Measurements from ENCODE around the gene LDHD. TPM values are rescaled to one million over a fixed set of nuclear protein-coding genes. Genes with fewer than 3 reads are reported as not detected.

Gene LDHD
- total RNA-seq, 2 experiments from 2014 or later = not detected

DNA sequence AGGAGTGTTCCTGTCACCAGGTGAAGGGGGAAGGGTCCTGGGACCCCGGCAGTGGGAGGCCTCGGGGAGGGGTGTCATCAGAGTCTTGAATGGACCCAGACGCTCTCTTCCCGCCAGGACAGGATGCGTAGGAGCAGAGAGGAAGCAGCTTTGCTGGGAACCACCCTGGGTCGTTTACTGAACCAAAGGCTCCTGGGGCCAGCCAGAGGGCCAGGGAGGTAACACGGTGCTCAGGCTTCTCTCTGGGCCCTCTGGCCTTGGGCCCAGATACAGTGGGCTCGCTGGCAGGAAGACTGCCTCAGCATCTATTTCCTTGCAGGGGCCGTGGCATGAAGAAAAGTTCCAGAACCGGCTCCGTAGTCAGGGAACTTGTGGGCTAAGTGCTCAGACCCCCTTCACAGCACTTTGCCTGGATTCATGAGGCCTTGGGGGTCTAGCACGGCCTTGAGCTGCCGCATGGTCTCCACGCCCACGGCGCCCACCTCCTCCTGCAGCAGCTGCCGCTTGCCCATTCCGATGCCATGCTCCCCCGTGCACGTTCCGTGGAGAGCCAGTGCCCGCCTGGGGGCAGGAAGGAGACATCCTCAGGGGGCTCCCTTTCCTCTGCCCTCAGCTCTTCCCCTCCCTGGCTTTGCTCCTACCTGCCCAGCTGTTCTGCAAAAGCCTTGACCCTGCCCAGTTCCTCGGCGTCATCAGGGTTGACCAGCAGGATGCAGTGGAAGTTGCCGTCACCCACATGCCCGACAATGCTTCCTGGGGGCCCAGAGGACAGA lies 4.4 kb downstream of the LDHD start:
- CTCF ChIA-PET = interaction anchor here (0.7 to 6.5 kb wide), 44 partner anchors 7 to 410 kb away, joined by 3 to 158 read pairs (median 6); partner anchors contain the start of genes WDR59, ZFP1 and ZNRF1
- Mint-ChIP-seq H3K27me3 (peaks cover 10% of the 10 kb centered on the region), H3K27ac (peak overlapping the region; percentile 63), H3K4me1 (ENCODE audit: low read depth) (peaks cover 51% of the 10 kb centered on the region), H3K36me3 (ENCODE audit: low read depth) (peaks cover 2% of the 10 kb centered on the region), H3K9me3 (no peaks in the 10 kb centered on the region), H3K4me3 (no peak overlapping the region)
- intact Hi-C loops (cut with micrococcal nuclease) = loop anchor here (2.0 to 10.0 kb wide), 2 partner anchors 113 to 297 kb away; partner anchors contain the start of gene ZNRF1
- TF ChIP-seq, protein P1, sequence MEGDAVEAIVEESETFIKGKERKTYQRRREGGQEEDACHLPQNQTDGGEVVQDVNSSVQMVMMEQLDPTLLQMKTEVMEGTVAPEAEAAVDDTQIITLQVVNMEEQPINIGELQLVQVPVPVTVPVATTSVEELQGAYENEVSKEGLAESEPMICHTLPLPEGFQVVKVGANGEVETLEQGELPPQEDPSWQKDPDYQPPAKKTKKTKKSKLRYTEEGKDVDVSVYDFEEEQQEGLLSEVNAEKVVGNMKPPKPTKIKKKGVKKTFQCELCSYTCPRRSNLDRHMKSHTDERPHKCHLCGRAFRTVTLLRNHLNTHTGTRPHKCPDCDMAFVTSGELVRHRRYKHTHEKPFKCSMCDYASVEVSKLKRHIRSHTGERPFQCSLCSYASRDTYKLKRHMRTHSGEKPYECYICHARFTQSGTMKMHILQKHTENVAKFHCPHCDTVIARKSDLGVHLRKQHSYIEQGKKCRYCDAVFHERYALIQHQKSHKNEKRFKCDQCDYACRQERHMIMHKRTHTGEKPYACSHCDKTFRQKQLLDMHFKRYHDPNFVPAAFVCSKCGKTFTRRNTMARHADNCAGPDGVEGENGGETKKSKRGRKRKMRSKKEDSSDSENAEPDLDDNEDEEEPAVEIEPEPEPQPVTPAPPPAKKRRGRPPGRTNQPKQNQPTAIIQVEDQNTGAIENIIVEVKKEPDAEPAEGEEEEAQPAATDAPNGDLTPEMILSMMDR (IDR thresholded peaks at IDR 0.05) = no peak
- POLR2A ChIA-PET = interaction anchor here (0.8 to 3.1 kb wide), 9 partner anchors 38 to 299 kb away, joined by 3 to 25 read pairs (median 5); partner anchors contain the start of genes WDR59 and ZNRF1
- ATAC-seq (no peak), DNase-seq (no peak)

DNA sequence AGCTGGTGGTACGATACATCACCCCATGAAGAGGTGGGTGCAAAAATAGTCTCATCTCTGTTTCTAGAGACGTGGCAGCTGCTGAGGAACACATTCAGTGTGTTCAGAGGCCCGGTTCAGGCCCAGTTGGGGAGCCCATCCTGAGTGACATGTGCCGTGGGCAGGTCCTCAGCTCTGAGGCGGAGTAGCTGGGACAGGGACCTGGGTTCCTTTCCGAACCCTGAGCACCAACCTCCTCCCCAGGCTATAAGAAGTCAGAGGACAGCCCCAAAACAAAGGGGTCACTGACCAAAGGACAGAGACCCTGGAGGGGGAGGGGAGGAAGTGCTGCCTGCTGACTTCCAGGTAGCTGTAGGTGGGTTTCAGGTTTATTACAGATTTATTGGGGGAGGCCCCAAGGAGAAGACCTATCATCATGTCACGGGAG lies 5.1 kb downstream of the LDHD start:
- POLR2A ChIA-PET = interaction anchor here (0.8 to 3.1 kb wide), 9 partner anchors 37 to 299 kb away, joined by 3 to 25 read pairs (median 5); partner anchors contain the start of genes WDR59 and ZNRF1
- ATAC-seq (peak; percentile 12), DNase-seq (no peak)
- peaks cover 10% of the 10 kb centered on the region for H3K27me3 Mint-ChIP-seq
- no peaks in the 10 kb centered on the region for H3K9me3 Mint-ChIP-seq
- intact Hi-C loops (cut with micrococcal nuclease) = loop anchor here (2.0 to 10.0 kb wide), 2 partner anchors 113 to 297 kb away; partner anchors contain the start of gene ZNRF1
- peaks cover 54% of the 10 kb centered on the region for H3K4me1 Mint-ChIP-seq (ENCODE audit: low read depth)
- H3K4me3 Mint-ChIP-seq = no peak overlapping the region
- H3K27ac Mint-ChIP-seq = peak overlapping the region; percentile 68
- H3K36me3 Mint-ChIP-seq (ENCODE audit: low read depth) = peaks cover 2% of the 10 kb centered on the region
- CTCF ChIA-PET = interaction anchor here (0.7 to 6.5 kb wide), 54 partner anchors 8 to 409 kb away, joined by 3 to 158 read pairs (median 5); partner anchors contain the start of genes WDR59, ZFP1 and ZNRF1
- TF ChIP-seq, protein P1 (IDR thresholded peaks at IDR 0.05) = peak; percentile 26

DNA sequence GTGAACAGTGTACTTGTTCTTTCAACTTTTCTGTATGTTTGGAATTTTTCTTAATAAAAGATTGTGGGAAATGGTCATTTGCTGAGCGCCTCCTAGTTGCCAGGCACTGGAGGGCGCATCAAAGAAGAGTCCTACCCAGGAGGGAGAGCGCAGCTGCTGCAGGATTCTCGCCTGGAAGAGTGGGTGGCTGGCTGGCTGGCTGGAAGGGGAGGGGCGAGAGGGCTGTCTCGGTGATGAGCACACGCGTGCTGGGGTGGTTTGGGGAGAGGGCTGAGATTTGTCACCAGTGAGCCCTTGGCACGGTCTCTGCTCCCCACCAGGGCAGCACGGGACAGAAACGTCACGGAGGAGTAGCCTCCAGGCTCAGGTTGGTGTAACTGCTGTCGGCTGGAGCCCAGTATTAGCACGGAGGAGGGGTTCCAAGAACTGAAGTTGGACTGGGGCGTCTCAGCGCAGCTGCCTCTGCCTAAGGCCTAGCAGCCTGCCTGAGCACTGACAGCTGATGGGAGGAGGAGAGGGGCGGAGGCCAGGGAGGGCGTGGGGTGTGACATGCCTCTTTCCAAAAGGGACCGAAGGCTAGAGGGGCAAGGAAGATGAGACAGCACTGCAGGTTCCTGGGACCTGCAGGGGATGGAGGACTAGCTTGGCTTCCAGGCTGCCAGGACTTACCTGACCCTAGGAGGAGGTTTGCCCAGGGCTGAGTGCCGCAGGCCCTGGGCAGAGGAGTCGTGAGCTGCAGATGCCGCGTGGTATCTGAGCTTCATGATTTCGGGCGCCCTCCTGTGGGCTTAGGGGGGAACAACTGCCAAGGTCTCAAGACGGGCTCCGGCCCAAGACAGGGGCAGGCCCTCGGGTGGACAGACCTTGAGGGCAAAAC lies 5.7 kb downstream of the LDHD start:
- DNase-seq = peak; percentile 92
- TF ChIP-seq, protein P1 (IDR thresholded peaks at IDR 0.05) = peak; percentile 89
- peak; percentile 80 for ATAC-seq
- intact Hi-C loops (cut with micrococcal nuclease) = loop anchor here (2.0 to 10.0 kb wide), 2 partner anchors 112 to 296 kb away; partner anchors contain the start of gene ZNRF1
- H3K36me3 Mint-ChIP-seq (ENCODE audit: low read depth) = peaks cover 2% of the 10 kb centered on the region
- CTCF ChIA-PET = interaction anchor here (0.6 to 6.5 kb wide), 56 partner anchors 8 to 409 kb away, joined by 3 to 158 read pairs (median 5); partner anchors contain the start of genes WDR59, ZFP1 and ZNRF1
- H3K9me3 Mint-ChIP-seq = no peaks in the 10 kb centered on the region
- peak overlapping the region; percentile 68 for H3K27ac Mint-ChIP-seq
- H3K4me1 Mint-ChIP-seq (ENCODE audit: low read depth) = peaks cover 54% of the 10 kb centered on the region
- POLR2A ChIA-PET = interaction anchor here (0.8 to 3.1 kb wide), 9 partner anchors 12 to 298 kb away, joined by 3 to 25 read pairs (median 5); partner anchors contain the start of genes WDR59 and ZNRF1
- peak overlapping the region; percentile 74 for H3K4me3 Mint-ChIP-seq
- H3K27me3 Mint-ChIP-seq = peaks cover 10% of the 10 kb centered on the region

DNA sequence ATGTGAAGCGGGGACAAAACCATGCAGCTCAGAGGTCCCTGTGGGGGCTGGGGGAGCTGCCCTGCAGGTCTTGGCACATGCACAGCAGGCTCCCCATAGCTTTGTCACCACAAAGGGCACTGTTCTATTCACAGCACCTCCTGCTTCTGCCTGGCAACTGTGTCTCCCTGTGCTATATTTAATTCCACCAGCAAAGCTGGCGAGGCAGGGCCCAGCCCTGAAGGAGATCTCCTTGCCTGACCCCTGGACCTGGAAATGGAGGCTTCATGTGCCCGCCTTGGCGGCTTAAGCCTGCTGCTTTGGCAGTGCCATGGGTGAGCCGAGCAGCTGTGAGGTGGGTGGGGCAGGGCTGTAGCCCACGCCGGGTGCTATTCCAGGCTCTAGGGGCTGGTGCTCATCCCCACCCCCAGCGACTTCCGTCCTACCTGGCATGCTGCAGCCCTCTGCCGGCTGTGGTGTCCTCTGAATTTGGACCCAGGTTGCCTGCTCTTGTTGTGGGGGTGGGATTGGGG lies 6.8 kb downstream of the LDHD start:
- peaks cover 10% of the 10 kb centered on the region for H3K27me3 Mint-ChIP-seq
- intact Hi-C loops (cut with micrococcal nuclease) = loop anchor here (2.0 to 10.0 kb wide), 3 partner anchors 37 to 295 kb away; partner anchors contain the start of gene ZNRF1
- H3K9me3 Mint-ChIP-seq = no peaks in the 10 kb centered on the region
- ATAC-seq = no peak
- H3K36me3 Mint-ChIP-seq (ENCODE audit: low read depth) = peaks cover 3% of the 10 kb centered on the region
- ChIA-PET POLR2A (interaction anchor here (1.4 to 3.1 kb wide), 4 partner anchors 11 to 111 kb away, joined by 3 to 25 read pairs (median 12); partner anchors contain the start of gene ZNRF1), CTCF (interaction anchor here (0.8 to 6.5 kb wide), 7 partner anchors 10 to 114 kb away, joined by 3 to 158 read pairs (median 12); partner anchors contain the start of gene ZNRF1)
- peak overlapping the region; percentile 46 for H3K27ac Mint-ChIP-seq
- TF ChIP-seq, protein P1 (IDR thresholded peaks at IDR 0.05) = no peak
- peak; percentile 32 for DNase-seq
- peaks cover 58% of the 10 kb centered on the region for H3K4me1 Mint-ChIP-seq (ENCODE audit: low read depth)
- peak overlapping the region; percentile 74 for H3K4me3 Mint-ChIP-seq

Data from activated CD8-positive, alpha-beta T cell treated with anti-CD3 and anti-CD28 coated beads for 36 hours (primary cell).